ENCODE results near the gene CDCA3.
A peak's percentile ranks its signal among the peaks of the same experiment; 100 is the strongest.

The CDCA3 gene

GRCh38 chr12:6831450-6831995 is 19.6 kb downstream of the CDCA3 start:
- no peak for DNase-seq

- no peak for DNase-seq
Measured at GRCh38 chr12:6830999-6831398, 20.1 kb downstream of the CDCA3 start.

GRCh38 chr12:6830286-6830890 is 20.7 kb downstream of the CDCA3 start:
- DNase-seq = no peak

- DNase-seq = no peak
Measured at GRCh38 chr12:6829536-6830220, 21.4 kb downstream of the CDCA3 start.

- DNase-seq = no peak
Measured at GRCh38 chr12:6828781-6829535, 22.1 kb downstream of the CDCA3 start.

GRCh38 chr12:6827982-6828780 is 22.9 kb downstream of the CDCA3 start, which contains the start of gene P3H3:
P3H3 (plus strand) TSS chr12:6828407; CDS start chr12:6828441, 34 bp downstream.
- no peak for DNase-seq

GRCh38 chr12:6827437-6827911 is 23.6 kb downstream of the CDCA3 start:
- peak; percentile 38 for DNase-seq

- no peak for DNase-seq
Measured at GRCh38 chr12:6826734-6827436, 24.2 kb downstream of the CDCA3 start.

GRCh38 chr12:6826125-6826733 is 24.9 kb downstream of the CDCA3 start:
- DNase-seq = no peak

GRCh38 chr12:6825398-6826124 is 25.5 kb downstream of the CDCA3 start:
- DNase-seq = peak; percentile 74

GRCh38 chr12:6824901-6825381 is 26.1 kb downstream of the CDCA3 start:
- DNase-seq = no peak

- DNase-seq = no peak
Measured at GRCh38 chr12:6824085-6824775, 26.9 kb downstream of the CDCA3 start.

GRCh38 chr12:6823182-6824084 is 27.7 kb downstream of the CDCA3 start:
- no peak for DNase-seq

- DNase-seq = no peak
Measured at GRCh38 chr12:6822426-6823135, 28.5 kb downstream of the CDCA3 start.

GRCh38 chr12:6821591-6822425 is 29.3 kb downstream of the CDCA3 start, which contains the start of gene GPR162:
GPR162 (plus strand) TSS chr12:6821821; CDS start chr12:6823899, 2,078 bp downstream.
- no peak for DNase-seq

GRCh38 chr12:6820166-6820565 is 30.9 kb downstream of the CDCA3 start:
- no peak for DNase-seq

All from CD4-positive, alpha-beta T cell treated with Interleukin-15 for 1 hour (primary cell).